ENCODE data around the gene NUBP2.

Gene NUBP2

DNA sequence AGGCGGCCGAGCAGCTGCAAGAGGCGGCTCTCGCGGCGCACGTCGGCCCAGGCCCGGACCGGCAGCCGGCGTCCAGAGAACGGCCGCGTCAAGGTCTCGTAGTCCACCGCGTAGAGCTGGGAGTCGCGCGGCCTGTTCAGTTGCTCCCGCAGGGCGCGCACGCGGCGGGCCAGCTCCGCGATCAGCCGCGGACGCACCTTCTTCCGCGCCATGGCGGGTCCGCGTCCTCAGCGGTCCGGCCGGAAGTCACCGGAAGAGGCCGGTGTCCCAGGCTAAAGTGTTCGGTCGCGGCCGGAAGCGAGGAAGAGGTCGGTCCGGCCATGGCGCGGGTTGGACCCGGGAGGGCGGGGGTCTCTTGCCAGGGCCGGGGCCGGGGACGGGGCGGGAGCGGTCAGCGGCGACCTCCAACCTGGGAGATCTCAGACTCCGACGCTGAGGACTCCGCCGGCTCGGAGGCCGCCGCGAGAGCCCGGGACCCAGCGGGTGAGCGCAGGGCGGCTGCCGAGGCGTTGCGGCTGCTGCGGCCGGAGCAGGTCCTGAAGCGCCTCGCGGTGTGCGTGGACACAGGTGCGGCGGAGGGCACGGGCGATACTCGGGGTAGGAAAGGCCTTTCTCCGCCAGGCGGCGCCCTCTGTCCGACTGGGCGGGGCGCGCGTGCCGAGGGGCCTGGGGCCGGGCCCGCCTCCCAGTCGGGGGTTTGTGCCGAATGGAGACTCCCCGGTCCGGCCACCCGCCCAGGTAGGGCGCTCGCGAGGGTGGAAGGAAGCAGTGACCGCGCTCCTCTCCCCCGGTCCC lies 9.7 kb upstream of the NUBP2 start, which contains the start of gene MRPS34:
Gene MRPS34 (minus strand): TSS at position 227 of the 795 bp plus-strand sequence. CDS start 15 bp downstream, at position 212.
- peak; percentile 39 for DNase-seq

DNA sequence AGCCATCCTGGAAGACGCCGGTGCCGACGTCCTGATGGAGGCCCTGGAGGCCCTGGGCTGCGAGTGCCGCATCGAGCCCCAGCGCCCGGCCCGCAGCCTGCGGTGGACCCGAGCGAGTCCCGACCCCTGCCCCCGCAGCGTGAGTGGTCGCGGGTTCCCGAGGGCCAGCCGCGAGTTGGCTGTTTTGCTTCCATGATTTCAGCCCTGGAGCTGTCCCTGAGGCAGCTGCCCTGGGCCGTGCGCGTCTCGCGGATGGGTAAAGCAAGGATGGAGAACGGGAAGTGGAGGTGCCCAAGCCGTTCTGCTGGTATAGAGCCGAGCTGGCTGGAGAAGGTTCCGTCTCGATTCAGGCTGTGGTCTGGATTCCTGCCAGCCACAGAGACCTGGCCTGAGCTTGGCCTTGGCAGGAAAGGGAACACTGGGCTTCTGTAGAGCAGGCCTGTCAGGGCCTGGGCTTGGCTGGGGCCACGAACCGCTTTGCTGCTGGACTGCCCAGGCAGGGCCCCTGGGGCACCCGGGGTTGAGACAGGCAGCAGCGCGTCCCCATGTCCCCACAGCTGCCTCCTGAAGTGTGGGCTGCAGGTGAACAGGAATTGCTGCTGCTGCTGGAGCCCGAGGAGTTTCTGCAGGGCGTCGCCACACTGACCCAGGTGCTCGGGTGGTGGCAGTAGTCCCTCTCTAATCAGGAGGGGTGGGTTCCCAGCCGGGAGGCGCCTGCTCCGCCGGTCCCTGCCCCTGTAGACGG lies 8.9 kb upstream of the NUBP2 start:
- DNase-seq: no peak

DNA sequence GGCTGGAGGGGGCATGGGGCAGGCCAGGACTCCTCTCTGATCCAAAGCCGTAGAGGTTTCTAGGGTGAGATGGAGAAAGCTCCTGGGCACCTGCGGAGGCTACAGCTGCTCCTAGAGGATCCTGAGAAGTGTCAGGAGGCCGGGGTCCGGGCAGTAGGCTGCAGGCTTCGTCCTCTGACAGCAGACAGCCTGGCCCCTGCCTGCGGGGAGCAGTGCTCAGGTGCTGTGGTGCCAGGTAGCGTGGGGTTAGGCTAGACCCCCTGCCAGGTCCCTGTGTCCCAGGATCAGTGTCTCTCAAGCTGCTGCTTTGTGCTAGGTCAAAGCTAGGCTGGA lies 8.3 kb upstream of the NUBP2 start:
- DNase-seq: no peak

DNA sequence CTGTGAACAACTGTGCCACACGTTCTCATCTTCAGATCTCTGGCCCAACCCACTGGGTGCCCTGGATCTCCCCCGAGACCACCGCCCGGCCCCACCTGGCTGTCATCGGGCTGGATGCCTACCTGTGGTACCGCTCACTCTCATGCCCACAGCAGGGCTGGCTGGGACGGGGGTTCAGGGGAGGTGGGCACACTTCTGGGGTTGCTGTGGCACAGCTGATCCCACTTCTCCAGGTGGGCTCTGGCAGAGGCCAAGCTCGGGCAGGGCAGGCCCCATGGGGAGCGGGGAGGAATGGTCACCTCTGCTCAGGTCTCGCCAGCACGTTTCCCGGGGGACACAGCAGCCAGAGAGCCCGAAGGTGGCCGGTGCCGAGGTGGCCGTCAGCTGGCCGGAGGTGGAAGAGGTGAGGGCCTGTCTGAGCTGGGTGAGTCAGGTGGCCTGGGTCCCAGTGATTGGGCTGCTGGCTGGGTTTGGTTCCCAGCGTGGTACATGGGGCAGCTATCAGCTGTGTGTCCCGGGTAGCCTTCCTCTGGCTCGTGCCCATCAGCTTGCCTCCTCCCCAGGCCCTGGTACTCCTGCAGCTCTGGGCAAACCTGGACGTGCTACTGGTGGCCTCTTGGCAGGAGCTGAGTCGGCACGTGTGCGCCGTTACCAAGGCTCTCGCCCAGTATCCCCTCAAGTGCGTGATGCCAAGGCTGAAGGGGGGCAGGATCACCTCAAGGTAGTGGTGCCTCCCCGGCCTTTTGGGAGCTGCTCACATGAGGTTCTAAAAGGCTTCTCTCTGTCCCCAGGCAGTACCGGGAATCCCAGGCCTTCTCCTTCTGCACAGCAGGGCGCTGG lies 7.5 kb upstream of the NUBP2 start:
- no peak for DNase-seq

DNA sequence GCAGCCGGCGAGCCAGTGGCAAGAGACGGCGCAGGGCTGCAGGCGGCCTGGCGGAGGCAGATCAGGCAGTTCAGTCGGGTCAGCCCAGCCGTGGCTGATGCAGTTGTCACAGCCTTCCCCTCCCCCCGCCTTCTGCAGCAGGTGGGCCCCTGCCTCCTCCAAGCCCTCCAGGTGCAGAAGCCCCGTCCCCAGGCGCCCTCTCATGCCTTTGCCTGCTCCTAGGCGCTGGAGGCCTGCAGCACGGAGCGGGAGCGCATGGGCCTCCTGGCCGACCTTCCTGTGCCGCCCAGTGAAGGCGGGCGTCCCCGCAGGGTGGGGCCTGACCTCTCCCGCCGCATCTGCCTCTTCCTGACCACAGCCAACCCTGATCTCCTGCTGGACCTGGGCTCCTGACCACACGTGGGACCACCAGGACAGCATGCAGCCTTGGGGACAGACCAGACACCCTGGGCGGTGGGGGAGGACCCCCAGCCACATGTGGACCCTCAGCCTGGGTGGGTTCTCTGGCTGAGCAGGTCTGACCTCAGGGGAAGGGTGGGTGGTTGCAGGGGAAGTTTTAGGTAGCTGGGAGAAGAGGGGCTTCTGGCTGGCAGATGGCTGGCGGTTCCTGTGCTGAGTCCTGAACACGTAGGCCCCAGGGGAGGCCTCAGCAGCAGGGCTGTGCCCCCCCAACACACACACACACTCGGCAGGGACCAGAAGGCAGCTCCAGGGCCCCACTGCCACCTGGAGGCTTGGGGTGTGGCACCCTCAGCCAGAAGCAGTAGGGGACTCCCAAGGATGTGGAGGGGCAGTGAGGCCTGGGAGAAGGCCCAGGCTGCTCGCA lies 6.7 kb upstream of the NUBP2 start:
- no peak for DNase-seq

DNA sequence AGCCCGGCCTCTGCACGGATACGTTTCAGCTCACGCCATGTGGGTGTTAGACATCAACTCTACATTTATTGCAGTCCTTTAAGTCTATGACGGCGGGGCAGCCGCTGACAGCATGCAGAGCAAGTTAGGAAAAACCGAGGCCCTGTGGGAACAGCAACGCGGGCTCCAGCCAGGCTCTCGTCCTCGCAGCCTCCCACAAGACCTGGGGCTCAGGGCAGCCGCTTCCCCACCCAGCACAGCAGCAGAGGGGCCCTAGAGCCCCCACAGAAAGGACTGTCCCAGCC lies 6.1 kb upstream of the NUBP2 start:
- no peak for DNase-seq

DNA sequence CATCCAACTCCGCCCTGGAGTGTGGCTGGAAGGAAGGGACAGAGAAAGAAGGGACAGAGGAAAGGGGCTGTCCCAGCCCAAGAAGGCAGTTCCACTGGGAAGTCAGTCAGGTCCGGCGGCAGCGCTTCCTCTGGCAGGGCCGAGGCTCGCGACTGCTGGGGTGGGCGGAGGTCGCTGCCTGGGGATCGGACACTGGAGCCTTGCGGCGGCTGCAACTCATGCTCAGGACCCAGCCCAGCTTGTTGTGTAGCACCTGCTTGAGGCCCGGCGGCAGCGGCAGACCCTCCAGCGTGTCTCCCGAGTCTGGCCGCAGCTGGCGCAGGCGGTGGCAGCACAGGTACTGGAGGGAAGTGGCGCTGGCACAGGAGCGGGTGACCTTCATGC lies 5.8 kb upstream of the NUBP2 start:
- no peak for DNase-seq

DNA sequence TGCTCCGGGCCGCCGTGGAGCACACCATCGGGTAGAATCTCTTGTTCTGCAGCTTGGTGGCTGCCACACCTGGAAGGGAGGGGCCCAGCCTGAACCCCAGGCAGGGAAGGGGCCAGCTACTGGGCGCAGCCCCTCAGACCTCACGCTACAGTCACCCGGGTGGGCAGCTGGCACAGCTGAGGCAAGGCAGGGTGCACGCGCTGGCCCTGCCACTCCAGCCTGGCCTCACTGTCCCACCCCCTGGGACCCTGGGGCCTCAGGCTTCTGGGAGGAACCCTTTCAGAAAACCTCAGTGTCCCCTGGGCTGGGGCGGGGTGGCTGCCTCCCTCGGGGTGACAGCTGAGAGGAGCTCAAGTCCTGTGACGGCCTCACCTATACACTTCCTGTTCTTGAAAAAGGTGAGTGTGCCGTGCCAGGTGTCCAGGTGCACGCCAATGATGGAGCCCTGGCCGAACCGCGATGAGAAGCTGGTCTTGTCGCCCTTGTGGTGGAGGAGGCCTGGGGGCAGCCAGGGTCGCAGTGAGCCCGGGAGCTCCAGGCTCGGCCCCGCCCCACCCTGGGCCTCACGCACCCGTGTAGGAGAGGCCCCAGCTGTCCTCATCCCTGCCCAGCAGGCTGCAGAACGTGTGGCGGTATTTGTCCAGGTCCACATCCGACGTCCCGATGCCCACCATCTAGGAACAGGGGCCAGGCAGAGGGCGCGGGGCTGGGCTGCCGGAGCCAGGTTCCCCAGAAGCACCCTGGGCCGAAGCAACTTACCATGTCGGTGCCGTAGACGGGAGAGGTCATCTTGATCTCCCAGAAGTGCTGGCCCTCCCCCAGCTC lies 5.2 kb upstream of the NUBP2 start:
- DNase-seq: no peak

DNA sequence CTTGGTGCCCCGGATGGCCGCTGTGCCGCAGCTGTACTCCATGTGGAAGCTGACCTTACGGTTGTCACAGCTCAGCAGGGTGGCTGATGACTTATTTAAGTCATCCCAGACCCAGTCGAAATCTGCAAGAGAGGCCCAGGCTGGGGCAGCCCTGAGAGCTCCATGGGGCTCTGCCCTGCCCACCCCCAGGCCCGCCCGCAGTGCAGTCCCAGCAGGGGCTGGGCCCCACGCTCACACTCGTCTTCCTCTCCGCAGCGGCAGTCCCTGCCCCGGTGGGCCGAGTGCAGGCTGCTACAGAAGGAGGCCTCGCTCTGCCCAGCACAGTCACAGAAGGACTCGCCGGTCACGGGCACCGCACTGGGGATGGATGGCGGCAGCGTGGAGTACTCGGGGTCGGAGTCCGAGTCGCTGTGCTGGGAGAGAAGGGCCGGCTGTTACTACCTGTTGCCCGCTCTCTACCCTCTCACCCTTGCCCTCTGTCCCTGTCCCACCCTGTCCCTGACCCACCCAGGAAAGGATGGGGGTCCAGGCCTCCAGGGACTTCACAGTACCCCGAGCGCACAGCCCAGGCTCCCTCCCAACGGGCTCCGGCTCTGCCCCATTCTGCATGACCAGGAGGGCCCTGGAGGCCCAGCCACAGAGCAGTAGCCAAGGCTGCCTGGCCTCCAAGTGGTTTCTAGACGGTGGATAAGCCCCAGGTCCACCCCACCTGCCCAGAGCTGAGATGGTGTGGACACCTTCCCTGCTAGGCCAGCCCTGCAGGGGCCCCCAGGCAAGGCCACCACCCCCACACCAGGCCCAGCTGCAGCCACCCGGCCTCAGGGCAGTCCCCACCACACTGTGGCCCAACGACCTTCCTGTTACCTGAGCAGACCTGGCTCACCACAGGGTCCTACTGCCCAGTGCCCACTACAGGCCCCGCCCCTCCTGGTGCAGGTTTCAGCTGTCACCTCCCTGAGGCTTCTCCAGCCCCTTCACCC lies 4.3 kb upstream of the NUBP2 start:
- no peak for DNase-seq

DNA sequence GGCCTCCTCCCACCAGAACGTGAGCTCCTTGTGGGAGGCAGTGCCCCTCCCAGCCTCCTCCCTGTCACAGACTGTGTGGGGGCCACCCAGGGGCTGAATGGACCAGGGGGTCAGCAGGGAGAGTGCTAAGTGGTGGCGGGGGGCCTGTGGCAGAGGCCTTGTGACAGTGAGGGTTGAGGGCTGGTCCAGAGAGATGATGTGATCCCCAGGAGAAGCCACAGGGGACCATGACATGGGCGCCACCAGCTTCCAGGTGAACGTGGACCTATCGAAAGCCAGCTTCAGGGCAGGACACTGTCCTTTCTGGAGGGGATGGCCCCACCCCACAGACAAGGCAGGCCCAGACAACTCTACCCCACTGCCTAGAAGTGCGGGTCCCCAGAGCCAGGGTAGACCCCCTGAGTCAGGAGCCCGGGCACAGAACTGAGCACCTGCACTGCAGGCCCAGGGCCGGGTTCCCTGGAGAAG lies 3.5 kb upstream of the NUBP2 start:
- no peak for DNase-seq

DNA sequence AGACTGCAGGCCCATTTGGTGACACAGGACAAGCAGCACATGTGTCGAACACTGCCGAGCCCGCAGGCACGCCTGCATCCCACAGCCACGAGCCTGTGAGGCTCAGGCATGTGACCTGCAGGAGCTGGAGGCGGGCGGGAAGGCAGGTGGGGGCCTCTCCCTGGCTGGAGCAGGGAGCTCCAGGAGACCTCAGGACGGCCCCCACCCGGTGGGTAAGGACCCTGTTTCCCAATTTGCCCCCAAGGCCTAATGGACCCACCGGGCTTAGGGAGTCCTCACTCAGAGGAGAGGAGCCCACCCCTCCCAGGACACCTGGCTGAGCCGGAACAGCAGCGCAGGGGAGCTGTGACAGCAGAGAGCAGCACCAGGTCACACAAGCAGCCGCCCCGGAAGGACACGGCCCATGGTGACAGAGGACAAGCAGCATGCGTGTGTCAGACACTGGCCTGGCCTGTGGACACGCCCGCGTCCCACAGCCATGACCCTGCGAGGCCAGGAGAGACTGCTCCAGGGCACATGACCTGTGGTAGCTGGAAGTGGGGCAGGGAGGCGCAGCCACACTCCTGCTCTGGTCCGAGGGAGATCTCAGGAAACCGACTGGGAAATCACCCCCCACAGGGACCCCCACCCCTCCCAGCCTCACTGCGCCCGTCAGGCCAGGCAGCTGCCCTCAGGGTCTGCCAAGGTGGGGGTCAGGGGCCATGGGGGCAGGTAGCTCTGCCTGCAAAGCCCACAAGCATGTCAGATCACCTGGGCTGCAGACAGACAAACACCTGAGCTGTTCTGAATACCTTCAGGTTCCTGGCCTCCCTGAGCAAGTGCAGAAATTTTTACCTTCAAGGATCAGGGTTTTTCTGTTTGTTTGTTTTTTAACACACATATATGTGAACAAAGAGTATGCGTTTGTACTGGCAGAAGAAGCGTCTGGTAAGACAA lies 2.8 kb upstream of the NUBP2 start:
- DNase-seq: no peak

DNA sequence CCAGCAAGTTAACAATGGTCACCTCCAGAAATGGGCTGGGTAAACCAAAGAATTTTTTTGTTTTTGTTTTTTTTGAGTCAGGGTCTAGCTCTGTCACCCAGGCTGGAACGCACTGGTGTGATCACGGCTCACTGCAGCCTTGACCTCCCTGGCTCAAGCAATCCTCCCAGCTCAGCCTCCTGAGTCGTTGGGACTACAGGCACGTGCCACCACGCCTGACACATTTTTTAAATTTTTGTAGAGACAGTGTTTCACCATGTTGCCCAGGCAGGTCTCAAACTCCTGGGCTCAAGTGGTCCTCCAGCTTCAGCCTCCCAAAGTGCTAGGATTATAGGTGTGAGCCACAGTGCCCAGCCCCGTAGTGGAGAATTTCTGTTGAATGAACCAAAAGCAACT lies 2.1 kb upstream of the NUBP2 start:
- DNase-seq: no peak

DNA sequence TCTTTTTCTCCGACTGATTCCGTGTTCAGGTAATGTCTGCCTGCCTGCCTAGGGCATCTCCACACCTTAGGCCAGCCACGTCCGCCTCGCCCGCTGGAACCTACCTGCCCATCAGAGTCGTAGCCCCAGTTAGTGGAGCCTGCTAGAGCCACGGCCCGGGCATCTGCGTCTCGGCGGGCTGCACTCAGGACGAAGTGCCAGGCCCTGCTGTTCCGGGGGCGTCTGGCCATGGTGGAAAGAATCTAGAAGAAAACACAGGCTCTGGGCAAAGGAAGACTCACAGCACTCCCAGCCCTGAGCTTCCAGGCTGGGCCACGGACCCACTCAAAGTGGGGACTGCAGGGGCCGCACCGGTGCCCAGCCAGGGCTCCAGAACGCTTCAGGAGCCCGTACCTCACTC lies 1.5 kb upstream of the NUBP2 start:
- DNase-seq: no peak

DNA sequence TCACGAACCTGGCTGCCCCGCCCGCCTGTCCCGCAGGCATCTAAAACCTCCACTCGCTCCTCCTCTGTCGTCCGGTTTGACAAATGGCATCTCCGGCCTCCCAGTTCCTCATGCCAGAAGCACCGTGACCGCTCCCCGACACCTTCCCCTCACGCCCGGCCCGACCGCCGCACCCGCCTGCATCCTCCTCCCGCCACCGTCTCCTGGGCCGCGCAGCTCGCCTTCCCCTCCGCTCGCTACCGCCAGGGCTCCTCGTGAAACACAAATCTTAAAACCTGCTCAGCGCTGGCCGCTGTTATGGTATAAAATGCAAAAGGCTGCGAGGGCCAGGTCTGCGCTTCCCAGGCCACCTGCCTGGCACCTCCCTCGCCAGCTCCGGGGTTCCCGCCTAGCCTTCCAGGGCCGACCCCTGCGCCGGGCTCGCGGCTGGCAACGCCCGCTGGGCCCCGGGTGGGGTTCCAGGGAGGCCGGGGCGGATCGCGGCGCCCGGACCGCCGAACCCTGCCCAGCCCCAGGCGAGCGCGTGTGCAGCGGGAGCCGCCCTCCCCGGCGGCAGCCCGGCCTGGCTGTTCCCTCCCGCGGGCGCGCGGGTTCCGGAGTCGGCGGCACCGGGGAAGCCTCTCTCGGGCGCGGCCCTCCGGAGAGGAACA lies 877 bp upstream of the NUBP2 start:
- no peak for DNase-seq

DNA sequence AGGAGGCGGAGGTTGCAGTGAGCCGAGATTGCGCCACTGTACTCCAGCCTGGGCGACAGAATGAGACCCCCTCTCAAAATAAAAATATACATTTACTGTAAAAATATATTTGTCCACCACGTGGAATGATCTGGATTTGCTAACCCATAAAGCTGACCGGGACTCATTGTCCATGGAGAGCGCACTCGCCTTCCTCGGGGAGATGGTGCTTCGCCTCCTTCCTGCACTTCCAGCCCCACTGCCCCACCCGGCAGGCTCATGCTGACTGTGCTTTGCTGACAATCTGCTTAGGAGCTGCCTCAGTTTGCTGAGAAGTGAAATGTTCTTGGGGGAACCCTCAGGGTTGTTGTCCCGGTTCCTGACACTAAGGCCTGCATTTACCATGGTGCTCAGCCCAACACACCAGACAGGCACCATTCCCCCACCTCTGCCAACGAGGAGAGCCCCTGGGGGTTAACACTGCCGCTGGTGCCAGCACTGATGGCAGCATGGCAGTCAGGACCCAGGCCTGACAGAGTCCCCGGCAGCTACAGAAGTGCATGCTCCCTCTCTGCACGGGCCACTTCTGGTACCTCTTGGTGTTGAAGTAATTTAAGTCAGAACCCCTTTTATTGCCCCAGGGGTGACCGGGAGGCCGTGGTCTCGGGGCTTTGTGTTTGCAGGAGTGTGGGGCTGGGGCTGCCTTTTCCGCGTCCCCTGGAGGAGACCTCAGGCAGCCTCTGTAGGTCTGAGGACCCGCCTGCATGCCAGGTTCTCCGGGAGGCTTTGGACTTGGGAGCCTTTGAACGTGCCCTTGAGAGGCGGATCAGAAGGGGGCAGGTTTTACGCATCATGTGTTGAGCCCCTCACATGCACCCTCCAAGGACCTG lies 2.5 kb downstream of the NUBP2 start:
- DNase-seq: no peak

DNA sequence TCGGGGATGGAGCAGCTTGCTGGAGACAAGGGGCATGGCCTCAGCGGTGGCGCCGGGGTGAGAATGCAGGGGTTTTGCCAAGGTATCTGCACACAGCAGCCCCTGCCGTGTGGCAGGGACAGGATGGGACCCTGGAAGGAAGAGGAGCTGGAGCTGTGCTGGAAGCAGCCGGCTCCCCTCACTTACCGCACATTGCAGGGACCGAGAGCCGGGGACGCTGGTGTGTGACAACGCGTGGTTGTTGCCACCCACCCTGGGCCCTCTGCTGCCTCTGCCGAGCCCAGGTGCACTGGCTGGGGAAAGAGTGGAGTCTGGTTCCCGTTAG lies 3.0 kb downstream of the NUBP2 start:
- DNase-seq: no peak

DNA sequence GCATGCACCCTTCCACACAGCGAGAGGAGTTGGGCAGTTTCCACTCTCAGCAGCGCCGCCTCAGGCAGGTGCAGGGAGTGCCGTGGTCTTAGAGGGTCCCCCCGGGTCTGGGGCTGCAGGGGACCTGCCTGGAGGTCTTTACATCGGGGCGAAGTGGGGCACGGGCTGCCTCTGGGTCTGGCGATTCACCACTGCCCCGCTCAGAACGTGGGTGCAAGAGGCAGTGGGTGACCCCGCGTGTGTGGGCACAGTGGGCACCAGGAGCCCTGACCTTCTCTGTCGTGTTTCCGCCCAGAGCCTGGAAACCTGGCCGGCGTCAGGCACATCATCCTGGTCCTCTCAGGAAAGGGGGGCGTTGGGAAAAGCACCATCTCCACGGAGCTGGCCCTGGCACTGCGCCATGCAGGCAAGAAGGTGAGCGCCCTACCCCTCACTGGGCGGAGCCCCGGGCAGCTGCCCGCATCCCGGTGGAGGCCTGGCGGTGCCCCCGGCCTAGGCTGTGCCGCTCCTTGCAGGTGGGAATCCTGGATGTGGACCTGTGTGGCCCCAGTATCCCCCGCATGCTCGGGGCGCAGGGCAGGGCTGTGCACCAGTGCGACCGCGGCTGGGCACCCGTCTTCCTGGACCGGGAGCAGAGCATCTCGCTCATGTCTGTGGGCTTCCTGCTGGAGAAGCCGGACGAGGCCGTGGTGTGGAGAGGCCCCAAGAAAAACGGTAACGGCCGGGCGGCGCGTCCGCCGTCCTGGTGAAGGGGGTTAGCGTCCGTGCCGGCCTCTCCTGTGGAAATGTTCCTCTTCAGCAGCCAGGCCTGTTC lies 3.7 kb downstream of the NUBP2 start:
- no peak for DNase-seq

DNA sequence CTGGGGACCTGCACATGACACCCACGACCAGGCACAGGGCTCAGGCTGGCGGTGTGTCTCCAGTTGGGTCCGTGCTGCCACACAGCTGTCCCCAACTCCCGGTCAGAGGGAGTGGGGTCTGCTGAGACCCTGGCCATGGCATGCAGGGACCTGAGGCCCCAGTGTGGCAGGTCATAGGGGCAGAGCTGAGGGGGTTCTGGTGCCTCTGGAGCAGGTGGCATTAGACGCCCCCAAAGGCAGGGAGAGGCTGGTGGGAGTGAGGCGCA lies 4.2 kb downstream of the NUBP2 start:
- no peak for DNase-seq

Data from NCI-H1694 treated with DMSO at 0.1 percent for 48 hours (cell line).